Tibial nerve (tissue), 4 donors: ENCODE results near the gene DNAH3. TPM values are rescaled to one million over a fixed set of nuclear protein-coding genes. Genes with fewer than 3 reads are reported as not detected.

ENCODE experiments used
- DNase-seq, 2 donors: peaks; one replicate each; pipeline ENCODE4 v3.0.0-alpha.2; 2019; ENCODE audit warnings: low spot score in 2 of 2
- H3K27ac ChIP-seq, 4 donors: fragments of 200-600 bp; sonication (generic) in 3 of 4; one replicate each; pipeline ENCODE4 v1.5.1; 2017 to 2019; ENCODE audit warnings: mild to moderate bottlenecking in 1 of 4
- H3K27me3 ChIP-seq, 2 donors: fragments of 200-600 bp; sonication (generic) in 1 of 2; one replicate each; pipeline versions ENCODE4 v1.5.1 to v1.6.0; 2017 to 2019
- H3K36me3 ChIP-seq, 3 donors: fragments of 200-600 bp; sonication (generic); one replicate each; pipeline ENCODE4 v1.5.1; 2018 to 2019
- H3K4me1 ChIP-seq, 4 donors: fragments of 200-600 bp; sonication (generic) in 3 of 4; one replicate each; pipeline ENCODE4 v1.5.1; 2017 to 2019
- H3K4me3 ChIP-seq, 4 donors: fragments of 200-600 bp; sonication (generic) in 3 of 4; one replicate each; pipeline ENCODE4 v1.5.1; 2017 to 2019; ENCODE audit warnings: mild to moderate bottlenecking in 1 of 4, moderate library complexity in 1 of 4
- H3K9me3 ChIP-seq, 4 donors: fragments of 200-600 bp; sonication (generic) in 3 of 4; one replicate each; pipeline ENCODE4 v1.5.1; 2017 to 2019
- EP300 ChIP-seq, 2 donors: sonication (generic); formaldehyde crosslinking; IDR thresholded peaks; one replicate each; pipeline ENCODE4 v1.6.1; 2017; ENCODE audit warnings: antibody characterized with exemption in 2 of 2, mild to moderate bottlenecking in 1 of 2
- POLR2A ChIP-seq, 2 donors: fragments of 450-650 bp; IDR thresholded peaks; one replicate each; pipeline ENCODE4 v1.6.1; 2017; ENCODE audit warnings: antibody characterized with exemption in 2 of 2, mild to moderate bottlenecking in 2 of 2, moderate library complexity in 2 of 2
- WGBS, 2 donors: methylation state at CpG; one replicate each; pipeline ENCODE4 v1.1.5; 2018; 5-methylcytosine and 5-hydroxymethylcytosine counted together
- total RNA-seq, 4 donors: library from RNA; depleted of rRNA; stranded (reverse); fragments of >200 nt; gene quantifications; one replicate each; pipeline ENCODE4 v1.1.0, GENCODE V29; 2016
- TF ChIP-seq, protein P1 (sequence below), 5 experiments: fragments of 200-600 bp in 3 of 5; fragments of 450-650 bp in 2 of 5; sonication (generic) in 3 of 5; IDR thresholded peaks; one replicate each; pipeline ENCODE4 v1.5.1; 2016 to 2019; ENCODE audit warnings: antibody characterized with exemption in 5 of 5, mild to moderate bottlenecking in 3 of 5, moderate library complexity in 2 of 5

DNAH3 gene
- total RNA-seq, 4 donors from 2014 or later = not detected

DNA sequence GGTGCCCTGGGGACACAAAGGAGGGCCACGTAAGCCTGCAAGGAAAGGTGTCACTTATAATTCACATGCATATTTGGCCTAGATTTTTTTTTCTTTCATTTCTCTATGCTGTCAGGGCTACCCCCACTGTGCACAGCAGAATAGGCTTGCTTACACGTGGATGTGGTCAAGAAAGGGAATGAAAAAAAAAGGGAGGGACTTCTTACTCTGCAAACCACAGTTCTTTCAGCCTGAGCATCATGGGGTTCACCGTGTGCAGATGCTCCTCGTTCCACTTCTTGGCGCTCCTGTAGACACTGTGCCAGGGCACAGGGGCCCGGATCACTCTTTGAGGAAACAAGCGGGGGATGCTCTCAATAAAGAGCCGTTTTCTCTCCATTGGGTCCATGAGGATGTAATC is 16.6 kb downstream of the DNAH3 start:
- WGBS, 2 donors = 77 to 80% methylated on average over 8 of the region's 8 CpGs
- Histone ChIP-seq H3K9me3 (no peaks in the 10 kb centered on the region), H3K27me3 (no peaks in the 10 kb centered on the region), H3K27ac (no peak overlapping the region), H3K4me1 (no peaks in the 10 kb centered on the region), H3K36me3 (no peaks in the 10 kb centered on the region), H3K4me3 (no peak overlapping the region)
- DNase-seq = no peak
- TF ChIP-seq EP300 (IDR thresholded peaks at IDR 0.05) (no peak), POLR2A (IDR thresholded peaks at IDR 0.05) (no peak)
- TF ChIP-seq, protein P1, sequence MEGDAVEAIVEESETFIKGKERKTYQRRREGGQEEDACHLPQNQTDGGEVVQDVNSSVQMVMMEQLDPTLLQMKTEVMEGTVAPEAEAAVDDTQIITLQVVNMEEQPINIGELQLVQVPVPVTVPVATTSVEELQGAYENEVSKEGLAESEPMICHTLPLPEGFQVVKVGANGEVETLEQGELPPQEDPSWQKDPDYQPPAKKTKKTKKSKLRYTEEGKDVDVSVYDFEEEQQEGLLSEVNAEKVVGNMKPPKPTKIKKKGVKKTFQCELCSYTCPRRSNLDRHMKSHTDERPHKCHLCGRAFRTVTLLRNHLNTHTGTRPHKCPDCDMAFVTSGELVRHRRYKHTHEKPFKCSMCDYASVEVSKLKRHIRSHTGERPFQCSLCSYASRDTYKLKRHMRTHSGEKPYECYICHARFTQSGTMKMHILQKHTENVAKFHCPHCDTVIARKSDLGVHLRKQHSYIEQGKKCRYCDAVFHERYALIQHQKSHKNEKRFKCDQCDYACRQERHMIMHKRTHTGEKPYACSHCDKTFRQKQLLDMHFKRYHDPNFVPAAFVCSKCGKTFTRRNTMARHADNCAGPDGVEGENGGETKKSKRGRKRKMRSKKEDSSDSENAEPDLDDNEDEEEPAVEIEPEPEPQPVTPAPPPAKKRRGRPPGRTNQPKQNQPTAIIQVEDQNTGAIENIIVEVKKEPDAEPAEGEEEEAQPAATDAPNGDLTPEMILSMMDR (IDR thresholded peaks at IDR 0.05) = no peak

DNA sequence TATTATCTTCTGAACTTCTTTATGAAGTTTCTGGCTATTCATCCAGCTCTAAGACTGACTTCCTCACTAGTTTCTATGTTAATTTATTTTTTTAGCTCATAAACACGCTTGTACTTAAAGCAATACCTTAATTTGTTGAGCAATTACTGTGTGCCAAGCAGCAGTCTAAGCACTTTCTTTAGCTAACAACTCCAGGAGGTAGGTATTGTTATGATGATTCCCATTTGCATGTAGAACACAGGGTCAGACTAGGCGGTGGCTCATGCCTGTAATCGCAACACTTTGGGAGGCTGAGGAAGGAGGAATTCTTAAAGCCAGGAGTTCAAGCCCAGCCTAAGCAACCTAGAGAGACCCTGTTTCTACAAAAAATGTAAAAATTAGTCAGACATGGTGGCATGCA is 19.8 kb downstream of the DNAH3 start:
- Histone ChIP-seq H3K27ac (no peak overlapping the region), H3K9me3 (no peaks in the 10 kb centered on the region), H3K36me3 (no peaks in the 10 kb centered on the region), H3K27me3 (no peaks in the 10 kb centered on the region), H3K4me1 (no peaks in the 10 kb centered on the region), H3K4me3 (no peak overlapping the region)
- DNase-seq = no peak
- TF ChIP-seq POLR2A (IDR thresholded peaks at IDR 0.05) = no peak
- TF ChIP-seq, protein P1 (IDR thresholded peaks at IDR 0.05) = no peak
- no peak for TF ChIP-seq EP300 (IDR thresholded peaks at IDR 0.05)
- 75 to 87% methylated on average over 3 of the region's 3 CpGs for WGBS, 2 donors

DNA sequence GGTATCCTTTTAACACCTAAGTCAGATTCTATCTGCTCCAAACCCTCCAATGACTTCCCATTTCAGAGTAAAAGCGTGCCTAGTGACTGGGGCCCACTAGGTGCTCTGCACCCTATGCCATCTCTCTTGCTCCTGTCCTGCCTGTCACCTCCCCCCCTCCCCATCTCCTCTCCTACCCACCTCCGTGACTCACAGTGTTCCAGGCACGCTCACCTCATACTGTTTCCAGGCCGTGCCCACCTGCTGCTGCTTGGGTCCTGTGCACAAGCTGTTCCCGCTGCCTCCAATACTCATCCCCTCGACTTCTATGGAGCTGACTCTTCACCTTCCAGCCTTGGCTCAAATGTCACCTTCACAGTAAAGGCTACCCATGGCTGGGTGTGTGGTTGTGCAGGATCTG is 21.7 kb downstream of the DNAH3 start:
- TF ChIP-seq EP300 (IDR thresholded peaks at IDR 0.05) (no peak), POLR2A (IDR thresholded peaks at IDR 0.05) (no peak)
- TF ChIP-seq, protein P1 (IDR thresholded peaks at IDR 0.05) = no peak

DNA sequence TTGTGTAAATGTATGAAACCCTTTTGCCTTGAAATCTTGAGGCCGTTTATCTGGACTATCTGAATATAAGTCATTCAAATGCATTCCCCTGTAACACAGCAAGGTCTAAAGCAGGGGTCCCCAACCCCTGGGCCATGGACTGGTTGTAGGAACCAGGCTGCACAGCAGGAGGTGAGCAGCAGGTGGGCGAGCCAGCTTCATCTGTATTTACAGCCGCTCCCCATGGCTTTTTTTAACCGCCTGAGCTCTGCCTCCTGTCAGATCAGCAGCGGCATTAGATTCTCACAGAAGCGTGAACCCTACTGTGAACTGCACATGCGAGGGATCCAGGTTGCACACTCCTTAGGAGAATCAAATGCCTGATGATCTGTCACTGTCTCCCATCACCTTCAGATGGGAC is 24.1 kb downstream of the DNAH3 start:
- TF ChIP-seq POLR2A (IDR thresholded peaks at IDR 0.05) = no peak
- no peak for TF ChIP-seq EP300 (IDR thresholded peaks at IDR 0.05)
- TF ChIP-seq, protein P1 (IDR thresholded peaks at IDR 0.05) = no peak
- Histone ChIP-seq H3K4me3 (no peak overlapping the region), H3K4me1 (no peaks in the 10 kb centered on the region), H3K27me3 (no peaks in the 10 kb centered on the region), H3K9me3 (no peaks in the 10 kb centered on the region), H3K36me3 (no peaks in the 10 kb centered on the region), H3K27ac (no peak overlapping the region)
- DNase-seq = no peak
- 63 to 75% methylated on average over 7 of the region's 7 CpGs for WGBS, 2 donors

More for the DNA sequence above, 21.7 kb downstream of the DNAH3 start:
- Histone ChIP-seq H3K4me3 (no peak overlapping the region), H3K27ac (no peak overlapping the region), H3K36me3 (no peaks in the 10 kb centered on the region), H3K4me1 (no peaks in the 10 kb centered on the region), H3K9me3 (no peaks in the 10 kb centered on the region), H3K27me3 (no peaks in the 10 kb centered on the region)
- no peak for DNase-seq
- 88 to 94% methylated on average over 6 of the region's 6 CpGs for WGBS, 2 donors

DNA sequence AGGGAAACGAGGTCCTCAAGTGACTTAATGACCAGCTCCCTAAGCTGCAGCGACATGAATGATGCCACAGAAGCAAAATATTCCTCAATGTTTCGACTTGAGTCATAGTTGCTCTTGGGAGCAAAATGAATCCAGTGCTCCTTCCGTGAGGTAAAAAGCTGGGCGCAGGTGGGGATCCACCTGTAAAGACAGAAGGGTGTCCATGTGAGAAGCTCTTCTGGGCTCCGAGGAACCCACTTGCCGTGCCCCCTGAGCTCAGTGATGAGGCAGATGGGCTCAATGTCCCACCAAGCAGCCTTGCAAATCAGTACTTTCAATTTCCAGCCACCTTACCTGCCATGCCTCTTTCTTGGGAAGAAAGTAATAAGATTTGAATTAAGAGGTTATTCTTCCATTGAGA is 25.5 kb downstream of the DNAH3 start:
- Histone ChIP-seq H3K4me1 (no peaks in the 10 kb centered on the region), H3K4me3 (no peak overlapping the region), H3K27me3 (no peaks in the 10 kb centered on the region), H3K27ac (no peak overlapping the region), H3K9me3 (no peaks in the 10 kb centered on the region), H3K36me3 (no peaks in the 10 kb centered on the region)
- DNase-seq = no peak
- TF ChIP-seq EP300 (IDR thresholded peaks at IDR 0.05) (no peak), POLR2A (IDR thresholded peaks at IDR 0.05) (no peak)
- TF ChIP-seq, protein P1 (IDR thresholded peaks at IDR 0.05) = no peak
- 87 to 89% methylated on average over 7 of the region's 7 CpGs for WGBS, 2 donors
